GM18873 (cell line): ENCODE data around the gene LRP5.

Experiments
- ATAC-seq: cut with Tn5 transposase; IDR thresholded peaks from one replicate; pipeline ENCODE4 v1.9.1; 2021; ENCODE audit warnings: mild to moderate bottlenecking, moderate library complexity, moderate number of reproducible peaks; ENCODE audit not compliant: unreplicated experiment, low FRiP score

The LRP5 gene

GRCh38 chr11:68303982-68304780, 8.2 kb upstream of the LRP5 start:
- ATAC-seq, result no peak

GRCh38 chr11:68306636-68307035, 5.8 kb upstream of the LRP5 start:
- no peak for ATAC-seq

GRCh38 chr11:68308068-68308467, 4.3 kb upstream of the LRP5 start:
- no peak for ATAC-seq

GRCh38 chr11:68309621-68310185, 2.7 kb upstream of the LRP5 start:
- no peak for ATAC-seq

- ATAC-seq, result no peak
These were observed 953 bp upstream of the LRP5 start for GRCh38 chr11:68311160-68312116.

- no peak for ATAC-seq
These were observed 586 bp downstream of the LRP5 start for GRCh38 chr11:68312780-68313573.

GRCh38 chr11:68313574-68314202, 1.3 kb downstream of the LRP5 start:
- no peak for ATAC-seq

- no peak for ATAC-seq
These were observed 2.1 kb downstream of the LRP5 start for GRCh38 chr11:68314203-68315170.

- ATAC-seq, result no peak
These were observed 3.0 kb downstream of the LRP5 start for GRCh38 chr11:68315171-68315920.

GRCh38 chr11:68317147-68317785, 4.9 kb downstream of the LRP5 start:
- no peak for ATAC-seq

- no peak for ATAC-seq
These were observed 9.1 kb downstream of the LRP5 start for GRCh38 chr11:68321293-68322051.

GRCh38 chr11:68322052-68322430, 9.7 kb downstream of the LRP5 start:
- no peak for ATAC-seq

GRCh38 chr11:68324241-68324640, 11.8 kb downstream of the LRP5 start:
- no peak for ATAC-seq

GRCh38 chr11:68324695-68325094, 12.3 kb downstream of the LRP5 start:
- no peak for ATAC-seq

GRCh38 chr11:68325183-68325906, 13.0 kb downstream of the LRP5 start:
- ATAC-seq, result no peak

- ATAC-seq, result no peak
These were observed 13.5 kb downstream of the LRP5 start for GRCh38 chr11:68325907-68326220.
